Keratinocyte (primary cell): ENCODE measurements around the gene LCN2. TPM values are rescaled to one million over a fixed set of nuclear protein-coding genes. Genes with fewer than 3 reads are reported as not detected.

Source experiments
- DNase-seq: peaks from one replicate; pipeline ENCODE4 v3.0.0-alpha.2; 2011; ENCODE audit warnings: low read depth, missing footprints, low spot score
- FAIRE-seq: peaks from 2 replicates; lab custom pipeline; 2011; peaks lifted over from hg19 to GRCh38; lab: Jason Lieb, UNC
- H2AFZ ChIP-seq: 2 replicates; pipeline ENCODE4 v1.6.0; 2012; ENCODE audit warnings: low read length, control low read depth, inconsistent platforms; ENCODE audit not compliant: control insufficient read depth
- H3K27ac ChIP-seq: 2 replicates; pipeline ENCODE4 v1.5.1; 2011; ENCODE audit warnings: low read length; ENCODE audit not compliant: control insufficient read depth, insufficient read depth
- H3K27me3 ChIP-seq: 3 replicates; pipeline ENCODE4 v1.6.0; 2011; ENCODE audit warnings: low read length; ENCODE audit not compliant: control insufficient read depth, insufficient read depth; ENCODE audit errors: extremely low read depth
- H3K36me3 ChIP-seq, 2 experiments: 2 replicates in 1 of 2; 3 replicates in 1 of 2; pipeline ENCODE4 v1.5.1; 2011; ENCODE audit warnings: low read length in 2 of 2, mild to moderate bottlenecking in 1 of 2; ENCODE audit not compliant: control insufficient read depth in 2 of 2, insufficient read depth in 2 of 2; ENCODE audit errors: extremely low read depth in 1 of 2
- H3K4me1 ChIP-seq: 3 replicates; pipeline ENCODE4 v1.5.1; 2011; ENCODE audit warnings: low read length; ENCODE audit not compliant: control insufficient read depth, insufficient read depth; ENCODE audit errors: extremely low read depth
- H3K4me2 ChIP-seq: 3 replicates; pipeline ENCODE4 v1.6.0; 2011; ENCODE audit warnings: low read depth, low read length; ENCODE audit not compliant: control insufficient read depth, insufficient read depth; ENCODE audit errors: extremely low read depth
- H3K4me3 ChIP-seq, 3 experiments: fragments of 200-600 bp in 1 of 3; sonication (generic) in 1 of 3; 2 replicates in 2 of 3; 3 replicates in 1 of 3; pipeline ENCODE4 v1.5.1; 2011 to 2016; ENCODE audit warnings: low read length in 3 of 3, mild to moderate bottlenecking in 3 of 3, control low read depth in 2 of 3, inconsistent platforms in 1 of 3, low read depth in 1 of 3, mixed read lengths in 1 of 3, mixed run types in 1 of 3, moderate library complexity in 1 of 3; ENCODE audit not compliant: control insufficient read depth in 2 of 3, insufficient read depth in 2 of 3; ENCODE audit errors: extremely low read depth in 1 of 3
- H3K79me2 ChIP-seq: 2 replicates; pipeline ENCODE4 v1.6.0; 2012; ENCODE audit warnings: low read length; ENCODE audit not compliant: control insufficient read depth, insufficient read depth
- H3K9ac ChIP-seq: 3 replicates; pipeline ENCODE4 v1.6.0; 2011; ENCODE audit warnings: low read length; ENCODE audit not compliant: control insufficient read depth, insufficient read depth; ENCODE audit errors: extremely low read depth
- H3K9me1 ChIP-seq: 3 replicates; pipeline ENCODE4 v1.6.0; 2011; ENCODE audit warnings: low read length; ENCODE audit not compliant: control insufficient read depth, insufficient read depth; ENCODE audit errors: extremely low read depth
- H3K9me3 ChIP-seq: 2 replicates; pipeline ENCODE4 v1.5.1; 2012; ENCODE audit warnings: low read depth, low read length; ENCODE audit not compliant: control insufficient read depth
- H4K20me1 ChIP-seq: 3 replicates; pipeline ENCODE4 v1.6.0; 2011; ENCODE audit warnings: low read length; ENCODE audit not compliant: control insufficient read depth, insufficient read depth; ENCODE audit errors: extremely low read depth
- EZH2 ChIP-seq: IDR thresholded peaks from one replicate; pipeline ENCODE4 v1.6.1; 2012; ENCODE audit warnings: inconsistent platforms, mild to moderate bottlenecking, low read length, moderate library complexity
- dilution Hi-C: fragments of 300-500 bp; cut with MboI; formaldehyde crosslinking; loops from one replicate; pipeline ENCODE4 v1.7.0; 2020; ENCODE audit warnings: low sequenced_read_pairs; ENCODE audit not compliant: extremely low pct_ligation_motif_present
- polyA plus RNA-seq, 5 experiments: library from polyadenylated mRNA; depleted of rRNA in 3 of 5; stranded (reverse) in 3 of 5; stranded (forward) in 1 of 5; unstranded in 1 of 5; fragments of >200 nt; gene quantifications; 1 replicate in 1 of 5; 2 replicates in 3 of 5; 3 replicates in 1 of 5; pipeline versions ENCODE4 v1.2.1 to v1.2.3, GENCODE V29; 2011 to 2012; ENCODE audit warnings: missing spikeins in 2 of 5, low read depth in 1 of 5, low replicate concordance in 1 of 5
- TF ChIP-seq, protein P1 (sequence below), 3 experiments: IDR thresholded peaks in 1 of 3; conservative IDR thresholded peaks in 1 of 3; optimal IDR thresholded peaks in 1 of 3; 2 replicates in 2 of 3; 3 replicates in 1 of 3; pipeline versions ENCODE3 to v1.5.1; 2011; ENCODE audit warnings: low read length in 3 of 3, mild to moderate bottlenecking in 3 of 3, moderate library complexity in 2 of 3, control low read depth in 1 of 3, inconsistent platforms in 1 of 3; ENCODE audit not compliant: insufficient read depth in 2 of 3; ENCODE audit errors: extremely low read depth in 1 of 3

Gene LCN2
- polyA plus RNA-seq, 1 donor (not counting 4 experiments of a cell fraction or from before 2014, with no cell fraction given) = 28.9 TPM

GRCh38 chr9:128144239-128145181 lies 4.7 kb upstream of the LCN2 start:
- H2AFZ ChIP-seq = no peak overlapping the region
- H3K4me1 ChIP-seq = peaks cover 49% of the 10 kb centered on the region
- no peak for TF ChIP-seq EZH2
- TF ChIP-seq, protein P1, sequence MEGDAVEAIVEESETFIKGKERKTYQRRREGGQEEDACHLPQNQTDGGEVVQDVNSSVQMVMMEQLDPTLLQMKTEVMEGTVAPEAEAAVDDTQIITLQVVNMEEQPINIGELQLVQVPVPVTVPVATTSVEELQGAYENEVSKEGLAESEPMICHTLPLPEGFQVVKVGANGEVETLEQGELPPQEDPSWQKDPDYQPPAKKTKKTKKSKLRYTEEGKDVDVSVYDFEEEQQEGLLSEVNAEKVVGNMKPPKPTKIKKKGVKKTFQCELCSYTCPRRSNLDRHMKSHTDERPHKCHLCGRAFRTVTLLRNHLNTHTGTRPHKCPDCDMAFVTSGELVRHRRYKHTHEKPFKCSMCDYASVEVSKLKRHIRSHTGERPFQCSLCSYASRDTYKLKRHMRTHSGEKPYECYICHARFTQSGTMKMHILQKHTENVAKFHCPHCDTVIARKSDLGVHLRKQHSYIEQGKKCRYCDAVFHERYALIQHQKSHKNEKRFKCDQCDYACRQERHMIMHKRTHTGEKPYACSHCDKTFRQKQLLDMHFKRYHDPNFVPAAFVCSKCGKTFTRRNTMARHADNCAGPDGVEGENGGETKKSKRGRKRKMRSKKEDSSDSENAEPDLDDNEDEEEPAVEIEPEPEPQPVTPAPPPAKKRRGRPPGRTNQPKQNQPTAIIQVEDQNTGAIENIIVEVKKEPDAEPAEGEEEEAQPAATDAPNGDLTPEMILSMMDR (optimal IDR thresholded peaks at IDR 0.05 in 1 of 3, IDR thresholded peaks at IDR 0.05 in 1 of 3, conservative IDR thresholded peaks at IDR 0.05 in 1 of 3; ENCODE audit: extremely low read depth in 1 of 3, insufficient read depth in 2 of 3, low read length in 3 of 3) = no peak
- no peaks in the 10 kb centered on the region for H3K9me1 ChIP-seq
- H3K9me3 ChIP-seq = no peaks in the 10 kb centered on the region
- dilution Hi-C loops = no loop called here
- FAIRE-seq = no peak
- no peaks in the 10 kb centered on the region for H4K20me1 ChIP-seq
- no peak overlapping the region for H3K4me2 ChIP-seq
- DNase-seq = no peak
- no peak overlapping the region for H3K4me3 ChIP-seq
- no peaks in the 10 kb centered on the region for H3K79me2 ChIP-seq
- H3K36me3 ChIP-seq = no peaks in the 10 kb centered on the region
- H3K9ac ChIP-seq = peak overlapping the region; percentile 47
- H3K27me3 ChIP-seq = no peaks in the 10 kb centered on the region
- peak overlapping the region; percentile 86 for H3K27ac ChIP-seq

- H3K9me3 ChIP-seq = no peaks in the 10 kb centered on the region
- peak; percentile 86 for DNase-seq
- no peaks in the 10 kb centered on the region for H3K9me1 ChIP-seq
- peaks cover 59% of the 10 kb centered on the region for H3K4me1 ChIP-seq
- H3K4me3 ChIP-seq = no peak overlapping the region
- TF ChIP-seq, protein P1 (optimal IDR thresholded peaks at IDR 0.05 in 1 of 3, IDR thresholded peaks at IDR 0.05 in 1 of 3, conservative IDR thresholded peaks at IDR 0.05 in 1 of 3; ENCODE audit: extremely low read depth in 1 of 3, insufficient read depth in 2 of 3, low read length in 3 of 3) = no peak
- no peak for TF ChIP-seq EZH2
- no peaks in the 10 kb centered on the region for H3K36me3 ChIP-seq
- dilution Hi-C loops = no loop called here
- H3K27me3 ChIP-seq = no peaks in the 10 kb centered on the region
- no peaks in the 10 kb centered on the region for H4K20me1 ChIP-seq
- no peaks in the 10 kb centered on the region for H3K79me2 ChIP-seq
- peak; percentile 81 for FAIRE-seq
- peak overlapping the region; percentile 47 for H3K9ac ChIP-seq
- H2AFZ ChIP-seq = peak overlapping the region; percentile 92
- peak overlapping the region; percentile 62 for H3K4me2 ChIP-seq
- peak overlapping the region; percentile 71 for H3K27ac ChIP-seq
Observed at GRCh38 chr9:128145536-128145935, 3.7 kb upstream of the LCN2 start.
